Skeletal muscle tissue (tissue), 4 donors: ENCODE data around the gene GDF2. TPM values are rescaled to one million over a fixed set of nuclear protein-coding genes. Genes with fewer than 3 reads are reported as not detected.

ENCODE experiments used
- H3K27ac ChIP-seq: one replicate; pipeline ENCODE4 v1.7.0; 2013; ENCODE audit warnings: mild to moderate bottlenecking, low read depth, low read length, inconsistent platforms
- H3K27me3 ChIP-seq, 3 donors: one replicate each; pipeline ENCODE4 v1.7.0; 2013; ENCODE audit warnings: low read length in 3 of 3; ENCODE audit not compliant: control insufficient read depth in 3 of 3, insufficient read depth in 3 of 3
- H3K36me3 ChIP-seq, 3 donors: one replicate each; pipeline ENCODE4 v1.7.0; 2013; ENCODE audit warnings: low read length in 3 of 3; ENCODE audit not compliant: control insufficient read depth in 3 of 3, insufficient read depth in 3 of 3
- H3K4me1 ChIP-seq, 3 donors: one replicate each; pipeline ENCODE4 v1.7.0; 2013; ENCODE audit warnings: low read length in 3 of 3, mild to moderate bottlenecking in 3 of 3; ENCODE audit not compliant: control insufficient read depth in 3 of 3, insufficient read depth in 3 of 3
- H3K4me3 ChIP-seq, 3 donors: one replicate each; pipeline ENCODE4 v1.7.0; 2013; ENCODE audit warnings: low read length in 3 of 3
- H3K9ac ChIP-seq, 3 donors: one replicate each; pipeline ENCODE4 v1.7.0; 2013; ENCODE audit warnings: low read length in 3 of 3, mild to moderate bottlenecking in 3 of 3, moderate library complexity in 2 of 3, low read depth in 1 of 3
- H3K9me3 ChIP-seq, 3 donors: one replicate each; pipeline ENCODE4 v1.7.0; 2013; ENCODE audit warnings: low read length in 3 of 3; ENCODE audit not compliant: control insufficient read depth in 3 of 3
- total RNA-seq: library from RNA; depleted of rRNA; stranded (reverse); fragments of >200 nt; gene quantifications from one replicate; pipeline ENCODE4 v1.2.3, GENCODE V29; 2014
- donor health status: Osteomylitis.

GDF2 gene
- total RNA-seq, 1 donor from 2014 or later, result not detected

DNA sequence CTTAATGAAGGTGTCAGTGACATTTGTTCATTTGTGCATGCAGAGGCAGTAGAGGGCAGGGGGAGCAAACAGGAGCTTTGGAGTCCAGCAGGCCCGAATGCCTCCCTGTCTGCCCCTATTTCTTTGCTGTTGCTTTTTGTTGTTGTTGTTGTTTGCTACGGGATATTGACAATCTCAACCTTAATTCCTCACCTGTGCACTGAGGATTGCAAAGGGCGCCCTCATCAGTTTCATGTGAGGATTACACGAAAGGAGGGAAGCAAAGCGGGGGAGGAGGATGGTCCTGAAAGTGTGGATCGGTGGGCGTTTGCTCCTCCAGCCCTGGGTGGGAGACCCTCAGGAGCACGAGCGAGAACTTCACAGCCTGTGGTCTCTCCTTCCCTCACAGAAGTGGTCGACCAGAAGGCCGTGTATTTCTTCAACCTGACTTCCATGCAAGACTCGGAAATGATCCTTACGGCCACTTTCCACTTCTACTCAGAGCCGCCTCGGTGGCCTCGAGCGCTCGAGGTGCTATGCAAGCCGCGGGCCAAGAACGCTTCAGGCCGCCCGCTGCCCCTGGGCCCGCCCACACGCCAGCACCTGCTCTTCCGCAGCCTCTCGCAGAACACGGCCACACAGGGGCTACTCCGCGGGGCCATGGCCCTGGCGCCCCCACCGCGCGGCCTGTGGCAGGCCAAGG lies 12.7 kb upstream of the GDF2 start:
- H3K27me3 ChIP-seq, result peaks cover 0 to 17% (median 13%) of the 10 kb centered on the region in 3 donors

DNA sequence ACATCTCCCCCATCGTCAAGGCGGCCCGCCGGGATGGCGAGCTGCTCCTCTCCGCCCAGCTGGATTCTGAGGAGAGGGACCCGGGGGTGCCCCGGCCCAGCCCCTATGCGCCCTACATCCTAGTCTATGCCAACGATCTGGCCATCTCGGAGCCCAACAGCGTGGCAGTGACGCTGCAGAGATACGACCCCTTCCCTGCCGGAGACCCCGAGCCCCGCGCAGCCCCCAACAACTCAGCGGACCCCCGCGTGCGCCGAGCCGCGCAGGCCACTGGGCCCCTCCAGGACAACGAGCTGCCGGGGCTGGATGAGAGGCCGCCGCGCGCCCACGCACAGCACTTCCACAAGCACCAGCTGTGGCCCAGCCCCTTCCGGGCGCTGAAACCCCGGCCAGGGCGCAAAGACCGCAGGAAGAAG lies 12.2 kb upstream of the GDF2 start:
- peaks cover 0 to 3% (median 0%) of the 10 kb centered on the region in 3 donors for H3K4me1 ChIP-seq
- H3K27ac ChIP-seq, result no peak overlapping the region
- no peak overlapping the region for H3K4me3 ChIP-seq
- peaks cover 0 to 17% (median 10%) of the 10 kb centered on the region in 3 donors for H3K27me3 ChIP-seq
- H3K9me3 ChIP-seq, result no peaks in the 10 kb centered on the region
- no peak overlapping the region for H3K9ac ChIP-seq
- H3K36me3 ChIP-seq, result no peaks in the 10 kb centered on the region

More for the DNA sequence above, 12.7 kb upstream of the GDF2 start:
- no peak overlapping the region for H3K9ac ChIP-seq
- H3K9me3 ChIP-seq, result no peaks in the 10 kb centered on the region
- H3K4me1 ChIP-seq, result peaks cover 0 to 3% (median 0%) of the 10 kb centered on the region in 3 donors
- no peak overlapping the region for H3K27ac ChIP-seq
- H3K36me3 ChIP-seq, result no peaks in the 10 kb centered on the region
- H3K4me3 ChIP-seq, result no peak overlapping the region

DNA sequence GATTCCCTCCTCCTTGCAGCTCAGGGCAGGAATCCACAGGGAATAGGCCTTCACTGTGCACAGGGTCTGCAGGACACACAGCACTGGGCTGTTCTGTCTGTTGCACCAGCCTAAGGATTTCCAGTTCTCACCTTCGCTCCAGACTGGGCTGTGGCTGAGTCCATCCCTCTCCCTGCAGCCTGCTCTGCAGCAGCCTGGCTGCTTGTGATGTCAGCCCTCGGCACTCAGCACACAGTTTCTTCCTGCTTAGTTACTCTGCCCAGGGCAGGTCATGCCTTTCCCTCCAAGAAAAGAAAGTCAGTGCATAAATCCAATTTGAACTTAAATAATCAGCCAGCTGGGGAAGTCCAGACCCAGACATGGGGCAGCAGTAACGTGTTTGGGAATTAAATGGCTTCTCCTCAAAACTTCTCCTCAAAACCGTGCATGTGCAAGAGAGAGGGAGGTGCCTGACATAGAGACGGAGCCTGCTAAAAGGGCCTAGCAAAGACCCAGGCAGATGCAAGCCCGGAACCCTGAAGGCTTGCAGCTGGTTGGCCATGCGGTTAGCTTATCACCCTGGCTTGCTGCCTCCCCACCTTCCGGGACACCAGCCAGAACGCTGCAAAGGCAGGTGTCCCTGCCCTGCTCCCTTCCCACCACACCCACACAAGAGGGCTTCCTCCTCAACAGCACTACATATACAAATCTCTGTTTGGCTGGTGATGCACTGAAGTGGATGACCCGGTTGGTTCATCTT lies 10.9 kb upstream of the GDF2 start:
- peaks cover 0 to 17% (median 6%) of the 10 kb centered on the region in 3 donors for H3K27me3 ChIP-seq
- peaks cover 0 to 3% (median 0%) of the 10 kb centered on the region in 3 donors for H3K4me1 ChIP-seq
- no peak overlapping the region for H3K9ac ChIP-seq
- no peaks in the 10 kb centered on the region for H3K36me3 ChIP-seq
- H3K27ac ChIP-seq, result no peak overlapping the region
- no peak overlapping the region for H3K4me3 ChIP-seq
- H3K9me3 ChIP-seq, result no peaks in the 10 kb centered on the region

DNA sequence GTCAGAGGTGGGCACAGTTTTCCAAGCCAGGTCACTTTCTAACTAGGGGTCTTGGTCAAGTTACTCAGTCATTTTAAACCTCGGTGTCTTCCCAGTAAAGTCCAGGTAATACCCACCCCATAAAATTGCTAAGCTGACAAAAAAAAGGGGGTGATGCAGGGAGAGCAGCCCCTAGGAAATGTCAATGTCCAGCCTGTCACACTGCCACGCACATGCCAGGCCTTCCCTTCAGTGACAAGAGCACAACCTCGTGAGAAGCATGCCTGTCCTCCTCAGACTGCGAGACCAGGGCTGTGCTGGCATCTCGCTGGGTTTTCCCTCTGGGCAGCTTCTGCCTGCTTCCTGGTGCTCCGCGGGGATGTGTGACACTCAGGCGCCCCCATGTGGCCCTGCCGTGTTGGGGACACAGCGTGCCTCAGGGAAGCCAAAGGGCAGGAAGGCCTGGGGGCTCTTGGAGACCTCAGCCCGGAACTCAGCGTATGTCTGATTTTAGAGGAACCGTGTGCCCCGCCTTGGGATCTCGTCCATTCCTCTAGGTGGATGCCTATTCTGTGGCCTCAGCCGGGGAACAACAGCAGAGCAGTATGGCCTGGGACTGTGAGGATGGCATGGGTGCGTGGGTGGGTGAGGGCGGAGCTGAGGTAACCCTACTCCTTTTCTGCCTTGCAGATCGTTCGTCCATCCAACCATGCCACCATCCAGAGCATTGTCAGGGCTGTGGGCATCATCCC lies 10.2 kb upstream of the GDF2 start:
- no peak overlapping the region for H3K9ac ChIP-seq
- no peak overlapping the region for H3K4me3 ChIP-seq
- peaks cover 0 to 17% (median 6%) of the 10 kb centered on the region in 3 donors for H3K27me3 ChIP-seq
- H3K4me1 ChIP-seq, result peaks cover 0 to 3% (median 0%) of the 10 kb centered on the region in 3 donors
- H3K27ac ChIP-seq, result no peak overlapping the region
- H3K9me3 ChIP-seq, result no peaks in the 10 kb centered on the region
- no peaks in the 10 kb centered on the region for H3K36me3 ChIP-seq

DNA sequence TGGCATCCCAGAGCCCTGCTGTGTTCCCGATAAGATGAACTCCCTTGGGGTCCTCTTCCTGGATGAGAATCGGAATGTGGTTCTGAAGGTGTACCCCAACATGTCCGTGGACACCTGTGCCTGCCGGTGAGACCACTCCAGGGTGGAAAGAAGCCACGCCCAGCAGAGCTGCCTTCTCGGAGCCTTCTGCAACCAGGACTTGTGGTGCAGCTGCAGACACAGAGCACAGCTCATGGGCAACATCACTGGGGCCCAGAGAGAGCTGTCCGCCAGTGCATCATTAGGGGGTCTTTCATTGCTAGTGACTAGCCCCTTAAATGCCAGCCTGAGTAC lies 9.6 kb upstream of the GDF2 start:
- Histone ChIP-seq H3K9me3 (no peaks in the 10 kb centered on the region), H3K27ac (no peak overlapping the region), H3K9ac (no peak overlapping the region), H3K36me3 (no peaks in the 10 kb centered on the region), H3K4me1 (peaks cover 0 to 3% (median 0%) of the 10 kb centered on the region in 3 donors), H3K4me3 (no peak overlapping the region), H3K27me3 (peaks cover 0 to 15% (median 6%) of the 10 kb centered on the region in 3 donors)

DNA sequence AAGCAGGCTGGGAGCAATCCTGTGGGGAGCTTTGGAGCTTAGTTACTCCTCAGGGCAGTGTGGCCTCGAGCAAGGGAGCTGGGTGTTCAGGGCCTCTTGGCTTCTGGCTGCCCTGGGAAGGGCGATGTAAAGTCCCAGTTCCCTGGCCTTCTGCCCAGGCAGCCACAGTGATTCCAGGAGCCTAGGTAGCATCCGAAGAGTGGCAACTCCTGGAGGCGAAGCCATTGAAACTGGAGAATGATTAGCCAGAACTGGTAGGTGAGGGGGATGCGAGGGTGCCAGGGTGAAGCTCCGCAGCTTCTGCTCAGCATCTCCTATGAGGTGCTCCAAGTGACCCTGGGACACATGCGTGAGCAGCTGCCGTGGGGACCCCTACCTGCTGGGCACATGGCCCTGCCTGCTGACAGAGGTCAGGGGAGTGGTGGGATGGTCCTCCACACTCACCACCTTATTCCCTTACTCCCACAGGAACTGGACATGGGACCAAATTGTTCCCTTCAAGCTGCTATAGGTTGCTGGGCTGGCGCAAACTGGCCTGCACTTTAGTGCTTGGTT lies 7.8 kb upstream of the GDF2 start:
- Histone ChIP-seq H3K9ac (no peak overlapping the region), H3K9me3 (no peaks in the 10 kb centered on the region), H3K27ac (no peak overlapping the region), H3K27me3 (peaks cover 0 to 8% (median 6%) of the 10 kb centered on the region in 3 donors), H3K36me3 (no peaks in the 10 kb centered on the region), H3K4me1 (peaks cover 0 to 3% (median 0%) of the 10 kb centered on the region in 3 donors), H3K4me3 (no peak overlapping the region)

DNA sequence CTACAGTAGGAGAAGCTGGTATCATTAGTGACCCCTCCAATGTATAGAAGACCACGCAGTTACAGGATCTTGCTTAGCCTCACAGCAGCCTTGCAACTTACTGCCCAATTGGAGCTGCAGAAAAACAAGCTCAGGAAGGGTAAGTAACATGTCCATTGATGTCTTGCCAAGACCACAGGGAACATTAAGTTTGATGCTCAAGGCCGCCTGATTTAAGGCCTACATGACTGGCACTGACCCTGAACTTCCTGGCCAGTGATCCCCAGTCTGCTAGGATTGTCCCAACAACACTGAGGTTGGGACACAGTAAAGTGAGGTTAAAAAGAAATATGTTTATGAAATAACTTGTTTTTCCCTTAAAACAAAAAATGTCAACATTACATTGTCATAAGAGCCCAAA lies 6.8 kb upstream of the GDF2 start:
- Histone ChIP-seq H3K27me3 (peaks cover 0 to 6% (median 1%) of the 10 kb centered on the region in 3 donors), H3K9ac (no peak overlapping the region), H3K27ac (no peak overlapping the region), H3K4me3 (no peak overlapping the region), H3K4me1 (peaks cover 0 to 3% (median 0%) of the 10 kb centered on the region in 3 donors), H3K36me3 (no peaks in the 10 kb centered on the region), H3K9me3 (no peaks in the 10 kb centered on the region)

DNA sequence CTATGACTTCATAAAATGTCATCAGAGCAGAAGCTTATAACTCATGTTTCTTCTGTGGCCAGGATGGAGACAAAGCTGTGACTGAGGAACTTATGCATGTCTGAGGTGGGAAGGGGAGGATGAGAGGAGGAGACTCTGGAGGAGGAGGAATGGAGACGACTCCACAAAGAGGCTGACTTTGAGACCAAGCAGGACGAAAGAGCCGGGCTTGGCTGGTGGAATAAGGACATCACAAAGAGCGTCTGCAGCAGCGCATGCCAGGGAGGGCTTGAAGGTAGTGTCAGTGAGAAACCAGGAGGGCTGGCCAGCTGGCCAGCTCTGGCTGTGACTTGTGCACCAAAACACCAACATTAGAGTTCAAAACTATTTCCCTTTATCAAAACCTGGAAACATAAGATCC lies 6.1 kb upstream of the GDF2 start:
- no peak overlapping the region for H3K9ac ChIP-seq
- no peaks in the 10 kb centered on the region for H3K9me3 ChIP-seq
- H3K4me3 ChIP-seq, result no peak overlapping the region
- H3K36me3 ChIP-seq, result no peaks in the 10 kb centered on the region
- no peak overlapping the region for H3K27ac ChIP-seq
- H3K4me1 ChIP-seq, result peaks cover 0 to 3% (median 0%) of the 10 kb centered on the region in 3 donors
- H3K27me3 ChIP-seq, result peaks cover 0 to 5% (median 3%) of the 10 kb centered on the region in 3 donors

DNA sequence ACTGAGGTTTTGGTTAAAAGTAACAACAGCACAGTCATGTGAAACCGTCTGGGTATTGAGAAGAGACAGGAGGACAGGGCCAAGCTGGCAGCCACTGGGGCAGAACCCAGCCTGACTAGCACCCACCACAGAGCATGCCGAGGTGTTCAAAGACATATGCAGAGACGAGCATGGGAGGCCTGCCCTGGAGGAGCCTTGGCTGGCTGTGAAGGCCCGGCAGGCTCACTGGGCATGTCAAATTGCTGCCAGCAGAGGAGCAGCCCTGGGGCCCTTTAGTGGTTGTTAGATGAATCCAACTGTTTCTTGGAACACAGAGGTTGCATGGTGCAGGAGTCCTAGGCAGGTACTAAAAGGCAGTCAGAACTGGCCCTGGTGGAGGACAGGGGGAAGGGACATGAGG lies 5.0 kb upstream of the GDF2 start:
- no peak overlapping the region for H3K27ac ChIP-seq
- no peaks in the 10 kb centered on the region for H3K4me1 ChIP-seq
- no peaks in the 10 kb centered on the region for H3K9me3 ChIP-seq
- no peak overlapping the region for H3K9ac ChIP-seq
- H3K36me3 ChIP-seq, result no peaks in the 10 kb centered on the region
- peaks cover 0 to 3% (median 0%) of the 10 kb centered on the region in 3 donors for H3K27me3 ChIP-seq
- no peak overlapping the region for H3K4me3 ChIP-seq
